Right atrium auricular region (tissue), 2 donors: Measurements from ENCODE around the gene CHRNA4. TPM values are rescaled to one million over a fixed set of nuclear protein-coding genes. Genes with fewer than 3 reads are reported as not detected.

ENCODE experiments used
- DNase-seq: peaks from one replicate; pipeline ENCODE4 v3.0.0-alpha.2; 2019; ENCODE audit warnings: low spot score
- H3K27ac ChIP-seq, 2 donors: fragments of 200-600 bp; sonication (generic); 1 replicate in 1 of 2; 2 replicates in 1 of 2; pipeline ENCODE4 v1.5.1; 2016 to 2019
- H3K27me3 ChIP-seq, 2 donors: fragments of 200-600 bp; sonication (generic); one replicate each; pipeline versions ENCODE4 v1.5.1 to v1.6.0; 2017 to 2019
- H3K36me3 ChIP-seq: fragments of 200-600 bp; sonication (generic); one replicate; pipeline ENCODE4 v1.5.1; 2016
- H3K4me1 ChIP-seq, 2 donors: fragments of 200-600 bp; sonication (generic); one replicate each; pipeline versions ENCODE4 v1.5.1 to v1.6.0; 2017 to 2019
- H3K4me3 ChIP-seq, 2 donors: fragments of 200-600 bp; sonication (generic); 1 replicate in 1 of 2; 2 replicates in 1 of 2; pipeline ENCODE4 v1.5.1; 2017 to 2019; ENCODE audit warnings: mild to moderate bottlenecking in 1 of 2, moderate library complexity in 1 of 2
- H3K9me3 ChIP-seq, 2 donors: fragments of 200-600 bp; sonication (generic); one replicate each; pipeline ENCODE4 v1.5.1; 2019
- CTCF ChIP-seq, 2 donors: fragments of 200-600 bp; sonication (generic); IDR thresholded peaks; one replicate each; pipeline ENCODE4 v1.5.1; 2019; ENCODE audit warnings: antibody characterized with exemption in 2 of 2
- total RNA-seq, 2 donors: library from RNA; depleted of rRNA; stranded (reverse); fragments of >200 nt; gene quantifications; one replicate each; pipeline ENCODE4 v1.1.0, GENCODE V29; 2016

The CHRNA4 gene
- total RNA-seq, 2 donors from 2014 or later, result not detected

GRCh38 chr20:63368151-63368550 is 7.0 kb upstream of the CHRNA4 start:
- H3K9me3 ChIP-seq, result no peaks in the 10 kb centered on the region
- H3K4me3 ChIP-seq, result no peak overlapping the region
- no peak overlapping the region for H3K27ac ChIP-seq
- no peak for TF ChIP-seq CTCF (IDR thresholded peaks at IDR 0.05)
- DNase-seq, result no peak
- H3K27me3 ChIP-seq, result no peaks in the 10 kb centered on the region
- no peaks in the 10 kb centered on the region for H3K36me3 ChIP-seq
- H3K4me1 ChIP-seq, result peaks cover 0 to 24% of the 10 kb centered on the region in 2 donors

GRCh38 chr20:63367446-63368055 is 6.4 kb upstream of the CHRNA4 start:
- no peaks in the 10 kb centered on the region for H3K9me3 ChIP-seq
- no peak overlapping the region for H3K4me3 ChIP-seq

GRCh38 chr20:63366390-63367365 is 5.5 kb upstream of the CHRNA4 start:
- Histone ChIP-seq H3K36me3 (no peaks in the 10 kb centered on the region), H3K4me1 (peaks cover 0 to 25% of the 10 kb centered on the region in 2 donors), H3K9me3 (no peaks in the 10 kb centered on the region), H3K27me3 (no peaks in the 10 kb centered on the region), H3K4me3 (no peak overlapping the region), H3K27ac (no peak overlapping the region)
- no peak for TF ChIP-seq CTCF (IDR thresholded peaks at IDR 0.05)
- DNase-seq, result no peak

More at GRCh38 chr20:63367446-63368055, 6.4 kb upstream of the CHRNA4 start:
- H3K4me1 ChIP-seq, result peaks cover 0 to 25% of the 10 kb centered on the region in 2 donors
- H3K27ac ChIP-seq, result no peak overlapping the region
- no peaks in the 10 kb centered on the region for H3K27me3 ChIP-seq
- H3K36me3 ChIP-seq, result no peaks in the 10 kb centered on the region
- DNase-seq, result no peak
- no peak for TF ChIP-seq CTCF (IDR thresholded peaks at IDR 0.05)

- H3K4me1 ChIP-seq, result peaks cover 0 to 21% of the 10 kb centered on the region in 2 donors
- DNase-seq, result no peak
- no peaks in the 10 kb centered on the region for H3K27me3 ChIP-seq
- H3K9me3 ChIP-seq, result no peaks in the 10 kb centered on the region
- H3K36me3 ChIP-seq, result no peaks in the 10 kb centered on the region
- no peak overlapping the region for H3K27ac ChIP-seq
- H3K4me3 ChIP-seq, result no peak overlapping the region
- no peak for TF ChIP-seq CTCF (IDR thresholded peaks at IDR 0.05)
These were observed 4.6 kb upstream of the CHRNA4 start for GRCh38 chr20:63365601-63366389.

GRCh38 chr20:63364801-63365585 is 3.8 kb upstream of the CHRNA4 start:
- no peak for DNase-seq
- H3K36me3 ChIP-seq, result no peaks in the 10 kb centered on the region
- peaks cover 0 to 8% of the 10 kb centered on the region in 2 donors for H3K27me3 ChIP-seq
- no peaks in the 10 kb centered on the region for H3K9me3 ChIP-seq
- no peak overlapping the region for H3K27ac ChIP-seq
- TF ChIP-seq CTCF (IDR thresholded peaks at IDR 0.05), result no peak
- peaks cover 0 to 17% of the 10 kb centered on the region in 2 donors for H3K4me1 ChIP-seq
- no peak overlapping the region for H3K4me3 ChIP-seq
